Measurements from ENCODE around the gene JAM3. TPM values are rescaled to one million over a fixed set of nuclear protein-coding genes. Genes with fewer than 3 reads are reported as not detected.

Gene JAM3
- total and polyA plus RNA-seq, 10 of the 15 experiments (the other 5 are each of a cell fraction or from before 2014, with no cell fraction given) = 0.04 to 1.1 (median 0.32) TPM; not detected in 1

DNA sequence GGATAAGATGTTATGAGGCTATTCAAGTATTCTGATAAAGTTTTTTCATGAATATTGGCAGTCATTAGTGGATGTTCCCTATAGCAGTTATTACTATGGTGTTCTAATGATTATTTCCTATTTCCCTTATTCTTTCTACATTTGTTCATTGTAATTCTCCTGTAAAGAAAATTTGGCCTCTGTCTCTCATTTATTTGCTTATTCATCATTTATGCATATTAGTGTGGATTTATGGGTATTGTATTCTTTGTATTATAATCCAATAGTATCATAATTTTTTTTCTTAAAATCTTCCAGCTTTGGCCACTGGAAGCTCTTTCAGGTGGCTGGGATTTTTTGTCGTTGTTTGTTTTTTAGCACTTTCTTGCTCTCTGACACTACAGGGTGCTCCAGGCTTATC lies 47.3 kb downstream of the JAM3 start:
- in situ Hi-C loops (cut with MboI) (no loop called here), intact Hi-C loops (cut with micrococcal nuclease; ENCODE audit: unreplicated experiment) (no loop called here)
- H3K9me3 ChIP-seq (replicated peaks; ENCODE audit: control insufficient read depth, insufficient read depth, low read length) = no peaks in the 10 kb centered on the region
- H3K4me3 ChIP-seq = no peak overlapping the region
- H3K79me2 ChIP-seq (ENCODE audit: control insufficient read depth, insufficient read depth, low read length) = no peaks in the 10 kb centered on the region
- no peak overlapping the region for H3K9ac ChIP-seq (ENCODE audit: control insufficient read depth, insufficient read depth, low read length)
- FAIRE-seq (no peak), ATAC-seq (no peak), DNase-seq (ENCODE audit: low read depth, low spot score) (no peak)
- ChIA-PET RAD21 (ENCODE audit: unreplicated experiment) (no interaction called here), SMC1A (ENCODE audit: uncharacterized antibody, unreplicated experiment) (no interaction called here), POLR2A (no interaction called here), CTCF (no interaction called here)
- no peak overlapping the region for H2AFZ ChIP-seq (ENCODE audit: control insufficient read depth, low read depth, low read length)
- no peak for TF ChIP-seq ETV6 (conservative IDR thresholded peaks at IDR 0.05 in 1 of 2, IDR thresholded peaks at IDR 0.05 in 1 of 2; ENCODE audit: borderline replicate concordance in 1 of 2, low read depth in 1 of 2)
- TF ChIP-seq LARP7 (IDR thresholded peaks at IDR 0.05) = no peak
- no peak for TF ChIP-seq POU2F2 (IDR thresholded peaks at IDR 0.05; ENCODE audit: borderline replicate concordance, low read depth, low read length)
- TF ChIP-seq CBFB (IDR thresholded peaks at IDR 0.05; ENCODE audit: low read depth) = no peak
- TF ChIP-seq CHD2 (IDR thresholded peaks at IDR 0.05; ENCODE audit: borderline replicate concordance, low read depth, low read length) = no peak
- no peak for TF ChIP-seq SP1 (IDR thresholded peaks at IDR 0.05; ENCODE audit: low read depth, low read length)
- no peak for TF ChIP-seq IRF4 (IDR thresholded peaks at IDR 0.05; ENCODE audit: low read depth, low read length)
- no peak for TF ChIP-seq STAT1 (conservative IDR thresholded peaks at IDR 0.05)
- no peak for TF ChIP-seq MXI1 (IDR thresholded peaks at IDR 0.05; ENCODE audit: low read depth, low read length)
- no peak for TF ChIP-seq RB1 (IDR thresholded peaks at IDR 0.05; ENCODE audit: borderline replicate concordance)
- TF ChIP-seq, protein P1, sequence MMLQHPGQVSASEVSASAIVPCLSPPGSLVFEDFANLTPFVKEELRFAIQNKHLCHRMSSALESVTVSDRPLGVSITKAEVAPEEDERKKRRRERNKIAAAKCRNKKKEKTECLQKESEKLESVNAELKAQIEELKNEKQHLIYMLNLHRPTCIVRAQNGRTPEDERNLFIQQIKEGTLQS (IDR thresholded peaks at IDR 0.05; ENCODE audit: borderline replicate concordance, extremely low read depth, low read depth, low read length) = no peak
- TF ChIP-seq SMAD5 (IDR thresholded peaks at IDR 0.05; ENCODE audit: low read depth) = no peak
- TF ChIP-seq CREB1 (IDR thresholded peaks at IDR 0.05; ENCODE audit: low read depth) = no peak
- no peak for TF ChIP-seq NFXL1 (IDR thresholded peaks at IDR 0.05; ENCODE audit: borderline replicate concordance)
- no peak for TF ChIP-seq ZNF274 (IDR thresholded peaks at IDR 0.05; ENCODE audit: insufficient read depth, insufficient read length)
- TF ChIP-seq NRF1 (conservative IDR thresholded peaks at IDR 0.05; ENCODE audit: low read depth, low read length) = no peak
- 47% methylated on average over 1 of the region's 1 CpG for WGBS (ENCODE audit: insufficient coverage, insufficient replicate concordance, low lambda C conversion rate, missing lambda C conversion rate)
- no peak overlapping the region for H3K27ac ChIP-seq (ENCODE audit: control insufficient read depth, insufficient read depth)
- H4K20me1 ChIP-seq (ENCODE audit: control insufficient read depth, insufficient read depth) = no peaks in the 10 kb centered on the region
- no peaks in the 10 kb centered on the region; a peak in 1 of 4 replicates for H3K27me3 ChIP-seq (replicated peaks in 1 of 2; ENCODE audit: control insufficient read depth in 2 of 2, insufficient read depth in 2 of 2, low read length in 1 of 2)
- no peaks in the 10 kb centered on the region for H3K4me1 ChIP-seq (ENCODE audit: control insufficient read depth, insufficient read depth, low read length)
- no peak overlapping the region for H3K4me2 ChIP-seq (ENCODE audit: control insufficient read depth, insufficient read depth)
- BruUV-seq (replicated peaks) = no TSS peak
- no peaks in the 10 kb centered on the region for H3K36me3 ChIP-seq (ENCODE audit: control insufficient read depth in 2 of 2, insufficient read depth in 2 of 2, low read length in 1 of 2)

Measured in GM12878 (cell line).